GM21723 (cell line): ENCODE results near the gene SSR4.

Experiments
- ATAC-seq: cut with Tn5 transposase; IDR thresholded peaks from one replicate; pipeline ENCODE4 v1.9.1; 2021; ENCODE audit warnings: mild to moderate bottlenecking, moderate library complexity; ENCODE audit not compliant: unreplicated experiment

Gene SSR4

GRCh38 chrX:153769158-153769864, 25.2 kb upstream of the SSR4 start:
- ATAC-seq: no peak

- ATAC-seq: no peak
These were observed 24.4 kb upstream of the SSR4 start for GRCh38 chrX:153769865-153770600.

GRCh38 chrX:153770601-153771414, 23.7 kb upstream of the SSR4 start:
- ATAC-seq: no peak

- ATAC-seq: no peak
These were observed 22.8 kb upstream of the SSR4 start for GRCh38 chrX:153771415-153772315.

- no peak for ATAC-seq
These were observed 21.9 kb upstream of the SSR4 start for GRCh38 chrX:153772316-153773217.

GRCh38 chrX:153773218-153773611, 21.3 kb upstream of the SSR4 start:
- no peak for ATAC-seq

- ATAC-seq: no peak
These were observed 20.5 kb upstream of the SSR4 start for GRCh38 chrX:153773741-153774575.

GRCh38 chrX:153774576-153775292, 19.7 kb upstream of the SSR4 start:
- ATAC-seq: no peak

- ATAC-seq: no peak
These were observed 19.0 kb upstream of the SSR4 start for GRCh38 chrX:153775293-153776119.

- ATAC-seq: no peak
These were observed 18.3 kb upstream of the SSR4 start for GRCh38 chrX:153776120-153776599.

GRCh38 chrX:153776611-153777045, 17.8 kb upstream of the SSR4 start:
- ATAC-seq: no peak

- ATAC-seq: no peak
These were observed 17.0 kb upstream of the SSR4 start for GRCh38 chrX:153777261-153778090.

- no peak for ATAC-seq
These were observed 16.3 kb upstream of the SSR4 start for GRCh38 chrX:153778181-153778580.

GRCh38 chrX:153778684-153779101, 15.8 kb upstream of the SSR4 start:
- ATAC-seq: no peak

- ATAC-seq: no peak
These were observed 14.4 kb upstream of the SSR4 start for GRCh38 chrX:153779891-153780677.
